ENCODE data around the gene OGFOD3.

DNA sequence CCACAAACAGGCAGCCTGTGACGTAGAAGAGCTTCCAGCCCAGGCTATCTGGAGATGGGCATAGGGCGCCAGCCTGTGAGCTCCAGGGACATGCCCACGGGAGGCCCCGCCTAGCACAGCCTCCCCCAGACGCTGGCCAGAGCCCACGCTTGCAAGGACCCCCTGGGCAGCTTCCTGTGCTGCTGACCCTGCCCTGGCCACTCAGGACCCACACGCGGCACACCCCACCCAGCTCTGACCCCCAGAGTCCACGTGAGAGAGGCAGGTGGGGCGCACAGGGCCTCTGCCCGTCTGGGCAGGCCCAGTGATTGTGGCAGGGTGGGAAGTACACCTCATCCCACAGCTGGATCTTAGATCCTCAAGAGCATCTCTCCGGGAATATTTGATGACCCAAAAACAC, 28.3 kb upstream of the OGFOD3 start:
- TF ChIP-seq HNRNPL (IDR thresholded peaks at IDR 0.05; ENCODE audit: low read depth, low read length) = no peak
- TF ChIP-seq POLR2AphosphoS5 (IDR thresholded peaks at IDR 0.05; ENCODE audit: control insufficient read depth, insufficient read depth, low read depth, low read length) = no peak
